ENCODE data around the gene PRKCB.

DNA sequence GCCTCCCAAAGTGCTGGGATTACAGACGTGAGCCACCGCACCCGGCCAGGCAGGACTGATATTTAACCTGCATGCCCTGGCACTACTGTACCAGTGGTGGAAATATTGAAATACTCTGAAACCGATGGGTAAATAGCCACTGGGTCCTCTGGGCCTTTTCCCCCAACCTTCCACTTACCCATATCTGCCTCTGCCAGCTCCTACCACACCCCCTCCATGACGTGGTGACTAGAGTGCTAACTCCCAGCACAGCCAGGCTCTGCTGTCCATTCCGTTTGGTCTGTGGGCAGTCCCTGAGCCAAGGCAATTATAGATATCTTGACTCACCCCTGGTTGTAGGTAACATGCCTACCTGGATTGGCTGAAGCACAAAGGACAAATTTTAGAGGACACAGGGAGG, 187.8 kb downstream of the PRKCB start:
- TF ChIP-seq STAT1 (IDR thresholded peaks at IDR 0.05; ENCODE audit: unreplicated experiment) = no peak
- TF ChIP-seq POLR2AphosphoS5 (IDR thresholded peaks at IDR 0.05; ENCODE audit: low read depth) = no peak
- no peak for TF ChIP-seq CTCF (conservative IDR thresholded peaks at IDR 0.05; ENCODE audit: low read depth in 2 of 2)
